Loucy (cell line): ENCODE results near the gene ADD1.

Experiments used
- H2AFZ ChIP-seq: fragments of 200-600 bp; sonication (generic); 2 replicates; pipeline ENCODE4 v1.6.0; 2016; ENCODE audit warnings: antibody characterized with exemption, mild to moderate bottlenecking, low read length, moderate library complexity
- H3F3A ChIP-seq: fragments of 200-600 bp; 2 replicates; pipeline ENCODE4 v1.6.0; 2016; ENCODE audit warnings: antibody characterized with exemption, low read depth, mild to moderate bottlenecking
- H3K27me3 ChIP-seq: fragments of 200-600 bp; sonication (generic); 2 replicates; pipeline ENCODE4 v1.6.1; 2014; ENCODE audit warnings: low read length, mild to moderate bottlenecking; ENCODE audit not compliant: insufficient read depth, poor library complexity, severe bottlenecking
- H3K36me3 ChIP-seq: fragments of 200-600 bp; sonication (generic); 2 replicates; pipeline ENCODE4 v1.6.1; 2016; ENCODE audit warnings: low read length; ENCODE audit not compliant: insufficient read depth
- H3K4me1 ChIP-seq: fragments of 200-600 bp; sonication (generic); 2 replicates; pipeline ENCODE4 v1.5.1; 2014; ENCODE audit warnings: low read length, mild to moderate bottlenecking; ENCODE audit not compliant: insufficient read depth, poor library complexity, severe bottlenecking
- H3K4me2 ChIP-seq: fragments of 200-600 bp; sonication (generic); 2 replicates; pipeline ENCODE4 v1.6.0; 2014; ENCODE audit warnings: antibody characterized with exemption, low read length, low read depth, mild to moderate bottlenecking; ENCODE audit not compliant: poor library complexity, severe bottlenecking
- H3K4me3 ChIP-seq: fragments of 200-600 bp; sonication (generic); 2 replicates; pipeline ENCODE4 v1.5.1; 2014; ENCODE audit warnings: low read length, mild to moderate bottlenecking, mixed read lengths; ENCODE audit not compliant: poor library complexity, severe bottlenecking
- H3K79me2 ChIP-seq: fragments of 200-600 bp; sonication (generic); 2 replicates; pipeline ENCODE4 v1.6.1; 2014; ENCODE audit warnings: low read length; ENCODE audit not compliant: insufficient read depth
- H3K9ac ChIP-seq: fragments of 200-600 bp; sonication (generic); 2 replicates; pipeline ENCODE4 v1.6.0; 2014; ENCODE audit warnings: mild to moderate bottlenecking, low read depth, low read length, moderate library complexity; ENCODE audit not compliant: poor library complexity, severe bottlenecking
- H3K9me2 ChIP-seq: fragments of 200-600 bp; sonication (generic); replicated peaks from 2 replicates; pipeline ENCODE4 v1.6.1; 2016; ENCODE audit warnings: low read depth, low read length, mixed read lengths
- H3K9me3 ChIP-seq: fragments of 200-600 bp; sonication (generic); 2 replicates; pipeline ENCODE4 v1.6.1; 2014; ENCODE audit warnings: mild to moderate bottlenecking, antibody characterized with exemption, low read length, low read depth; ENCODE audit not compliant: insufficient read depth
- H4K20me1 ChIP-seq: fragments of 200-600 bp; sonication (generic); 2 replicates; pipeline ENCODE4 v1.6.0; 2014; ENCODE audit warnings: antibody characterized with exemption, low read length, mild to moderate bottlenecking; ENCODE audit not compliant: insufficient read depth, poor library complexity, severe bottlenecking
- EZH2phosphoT487 ChIP-seq: fragments of 200-600 bp; IDR thresholded peaks from 2 replicates; pipeline ENCODE4 v1.6.1; 2018; ENCODE audit warnings: antibody characterized with exemption, mild to moderate bottlenecking, moderate library complexity, borderline replicate concordance
- TF ChIP-seq, protein P1 (sequence below): fragments of 200-600 bp; sonication (generic); conservative IDR thresholded peaks from 2 replicates; pipeline ENCODE4 v1.5.1; 2014; ENCODE audit warnings: mild to moderate bottlenecking, antibody characterized with exemption, low read length

Gene ADD1

DNA sequence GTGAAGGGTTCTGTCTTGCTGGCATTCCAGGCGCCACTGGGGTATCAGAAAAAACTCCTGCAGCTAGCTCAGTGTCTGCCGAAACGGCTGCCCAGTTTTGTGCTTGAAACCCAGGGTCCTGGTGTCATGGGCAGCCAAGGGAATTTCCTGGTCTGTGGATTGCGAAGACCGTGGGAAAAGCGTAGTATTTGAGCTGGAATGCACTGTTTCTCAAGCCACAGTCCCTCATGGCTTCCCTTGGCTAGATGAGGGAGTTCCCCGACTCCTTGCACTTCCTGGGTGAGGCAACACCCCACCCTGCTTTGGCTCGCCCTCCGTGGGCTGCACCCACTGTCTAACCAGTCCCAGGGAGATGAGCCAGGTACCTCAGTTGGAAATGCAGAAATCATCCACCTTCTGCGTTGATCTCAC lies 79.5 kb downstream of the ADD1 start:
- H3K9ac ChIP-seq = no peak overlapping the region

GRCh38 chr4:2923668-2924173 lies 80.1 kb downstream of the ADD1 start:
- H4K20me1 ChIP-seq = no peaks in the 10 kb centered on the region
- no peak overlapping the region for H2AFZ ChIP-seq
- no peaks in the 10 kb centered on the region for H3K4me1 ChIP-seq
- no peak overlapping the region for H3K4me2 ChIP-seq
- H3K36me3 ChIP-seq = peaks cover 58% of the 10 kb centered on the region; the same call in 1 of the 2 replicates
- no peaks in the 10 kb centered on the region for H3K9me3 ChIP-seq
- no peak overlapping the region for H3K4me3 ChIP-seq
- no peaks in the 10 kb centered on the region for H3K79me2 ChIP-seq
- H3K9me2 ChIP-seq = no peaks in the 10 kb centered on the region
- TF ChIP-seq EZH2phosphoT487 = no peak
- TF ChIP-seq, protein P1, sequence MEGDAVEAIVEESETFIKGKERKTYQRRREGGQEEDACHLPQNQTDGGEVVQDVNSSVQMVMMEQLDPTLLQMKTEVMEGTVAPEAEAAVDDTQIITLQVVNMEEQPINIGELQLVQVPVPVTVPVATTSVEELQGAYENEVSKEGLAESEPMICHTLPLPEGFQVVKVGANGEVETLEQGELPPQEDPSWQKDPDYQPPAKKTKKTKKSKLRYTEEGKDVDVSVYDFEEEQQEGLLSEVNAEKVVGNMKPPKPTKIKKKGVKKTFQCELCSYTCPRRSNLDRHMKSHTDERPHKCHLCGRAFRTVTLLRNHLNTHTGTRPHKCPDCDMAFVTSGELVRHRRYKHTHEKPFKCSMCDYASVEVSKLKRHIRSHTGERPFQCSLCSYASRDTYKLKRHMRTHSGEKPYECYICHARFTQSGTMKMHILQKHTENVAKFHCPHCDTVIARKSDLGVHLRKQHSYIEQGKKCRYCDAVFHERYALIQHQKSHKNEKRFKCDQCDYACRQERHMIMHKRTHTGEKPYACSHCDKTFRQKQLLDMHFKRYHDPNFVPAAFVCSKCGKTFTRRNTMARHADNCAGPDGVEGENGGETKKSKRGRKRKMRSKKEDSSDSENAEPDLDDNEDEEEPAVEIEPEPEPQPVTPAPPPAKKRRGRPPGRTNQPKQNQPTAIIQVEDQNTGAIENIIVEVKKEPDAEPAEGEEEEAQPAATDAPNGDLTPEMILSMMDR = no peak
- no peaks in the 10 kb centered on the region for H3K27me3 ChIP-seq
- no peak overlapping the region for H3K9ac ChIP-seq
- no peaks in the 10 kb centered on the region for H3F3A ChIP-seq

More for the DNA sequence above, 79.5 kb downstream of the ADD1 start:
- Histone ChIP-seq H3K4me3 (no peak overlapping the region), H2AFZ (no peak overlapping the region), H3K9me3 (no peaks in the 10 kb centered on the region), H3K4me1 (no peaks in the 10 kb centered on the region), H3K4me2 (no peak overlapping the region), H3K79me2 (no peaks in the 10 kb centered on the region), H4K20me1 (no peaks in the 10 kb centered on the region), H3K36me3 (peaks cover 55% of the 10 kb centered on the region; the same call in 1 of the 2 replicates), H3F3A (no peaks in the 10 kb centered on the region), H3K9me2 (no peaks in the 10 kb centered on the region), H3K27me3 (no peaks in the 10 kb centered on the region)
- TF ChIP-seq, protein P1 = no peak
- TF ChIP-seq EZH2phosphoT487 = no peak

DNA sequence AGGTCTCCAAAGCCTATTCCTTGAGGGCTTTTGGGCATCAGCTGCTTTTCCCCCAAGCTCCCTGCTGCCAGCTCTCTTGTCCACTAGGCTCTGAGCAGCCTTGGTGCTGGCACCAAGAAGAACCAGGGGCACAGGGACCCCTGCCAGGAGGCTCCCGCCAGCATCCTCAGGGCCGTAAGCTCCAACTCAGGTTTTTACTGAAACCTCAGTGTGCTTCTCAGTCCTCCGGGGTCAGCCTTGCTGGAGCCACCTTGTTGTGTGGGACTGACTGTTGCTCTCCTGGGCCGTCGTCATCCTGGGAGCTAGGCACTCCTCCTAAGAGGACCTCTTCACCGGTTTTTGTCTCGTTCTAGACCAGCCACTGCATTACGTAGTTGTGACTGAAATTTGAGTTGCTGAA lies 80.6 kb downstream of the ADD1 start:
- H3K4me3 ChIP-seq = no peak overlapping the region
- peaks cover 64% of the 10 kb centered on the region; the same call in 1 of the 2 replicates for H3K36me3 ChIP-seq
- H2AFZ ChIP-seq = no peak overlapping the region
- H3K79me2 ChIP-seq = no peaks in the 10 kb centered on the region
- H4K20me1 ChIP-seq = no peaks in the 10 kb centered on the region
- no peak overlapping the region for H3K4me2 ChIP-seq
- no peaks in the 10 kb centered on the region for H3K27me3 ChIP-seq
- H3K9me2 ChIP-seq = no peaks in the 10 kb centered on the region
- no peak overlapping the region for H3K9ac ChIP-seq
- no peaks in the 10 kb centered on the region for H3F3A ChIP-seq
- TF ChIP-seq, protein P1 = no peak
- TF ChIP-seq EZH2phosphoT487 = no peak
- H3K4me1 ChIP-seq = no peaks in the 10 kb centered on the region
- H3K9me3 ChIP-seq = no peaks in the 10 kb centered on the region
